HepG2 (cell line): Measurements from ENCODE around the gene MEI1. TPM values are rescaled to one million over a fixed set of nuclear protein-coding genes. Genes with fewer than 3 reads are reported as not detected.

ENCODE experiments used
- ERF ChIP-seq: IDR thresholded peaks from 2 replicates; pipeline ENCODE4 v1.6.1; 2018; ENCODE audit warnings: missing biosample characterization, missing genetic modification reagents
- HIC2 ChIP-seq: sonication (generic); formaldehyde crosslinking; IDR thresholded peaks from 2 replicates; pipeline ENCODE4 v1.9.0; 2022; ENCODE audit warnings: low read depth, missing genetic modification reagents
- SMARCC2 ChIP-seq: fragments of 450-650 bp; IDR thresholded peaks from 2 replicates; pipeline ENCODE4 v1.6.1; 2017; ENCODE audit warnings: antibody characterized with exemption, mild to moderate bottlenecking
- THAP9 ChIP-seq: sonication (generic); formaldehyde crosslinking; IDR thresholded peaks from 2 replicates; pipeline ENCODE4; 2020; ENCODE audit warnings: missing genetic modification reagents, mild to moderate bottlenecking, borderline replicate concordance
- ZBTB37 ChIP-seq: sonication (generic); formaldehyde crosslinking; IDR thresholded peaks from 2 replicates; pipeline ENCODE4 v1.4.0; 2020; ENCODE audit warnings: mild to moderate bottlenecking, missing genetic modification reagents
- ZBTB40 ChIP-seq, 2 experiments: fragments of 450-650 bp in 1 of 2; sonication (generic) in 1 of 2; formaldehyde crosslinking in 1 of 2; IDR thresholded peaks; 2 replicates each; pipeline versions ENCODE4 v1.6.1 to v1.8.0; 2016 to 2022; ENCODE audit warnings: antibody characterized with exemption in 1 of 2, mild to moderate bottlenecking in 1 of 2, missing genetic modification reagents in 1 of 2
- ZNF574 ChIP-seq: sonication (generic); formaldehyde crosslinking; IDR thresholded peaks from 2 replicates; pipeline ENCODE4 v1.4.0; 2020; ENCODE audit warnings: missing genetic modification reagents
- polyA plus RNA-seq, 8 experiments: library from polyadenylated mRNA; depleted of rRNA in 3 of 8; stranded (reverse) in 7 of 8; unstranded in 1 of 8; fragments of >200 nt; fragmentation: Illumina TruSeq in 4 of 8; extraction: Trizol in 4 of 8; gene quantifications; 2 replicates each; pipeline versions ENCODE4 v1.2.1 to v1.2.3, GENCODE V29; 2011 to 2016; ENCODE audit warnings: low read depth in 4 of 8, missing spikeins in 1 of 8, mixed read lengths in 1 of 8; ENCODE audit not compliant: insufficient read depth in 1 of 8
- total RNA-seq, 5 experiments: library from RNA; depleted of rRNA; stranded (reverse); fragments of >200 nt; fragmentation: Illumina TruSeq; extraction: Trizol; gene quantifications; 2 replicates each; pipeline ENCODE4 v1.2.3, GENCODE V29; 2016; ENCODE audit warnings: low read depth in 1 of 5

The MEI1 gene
- total and polyA plus RNA-seq, 2 of the 13 experiments (the other 11 are each of a cell fraction or from before 2014, with no cell fraction given), result 0.75 to 1.9 TPM

GRCh38 chr22:41800348-41801146, 101.2 kb downstream of the MEI1 start, which contains the start of gene CCDC134 (continued):
- peak; percentile 90 for TF ChIP-seq ZNF574 (CRISPR knock-in tag)
- no peak for TF ChIP-seq ZBTB40 (IDR thresholded peaks at IDR 0.05)
- TF ChIP-seq ZBTB40 (CRISPR knock-in tag; IDR thresholded peaks at IDR 0.05), result peak; percentile 70; the same call in 1 of the 2 replicates
- TF ChIP-seq SMARCC2, result no peak
- peak; percentile 76 for TF ChIP-seq HIC2 (CRISPR knock-in tag)
- peak; percentile 82 for TF ChIP-seq ERF (CRISPR knock-in tag)
- no peak for TF ChIP-seq ZBTB37 (CRISPR knock-in tag)
- peak; percentile 24 for TF ChIP-seq THAP9 (CRISPR knock-in tag)
